NCI-H2029 treated with DMSO at 0.1 percent for 48 hours (cell line): ENCODE data around the gene AIFM1.

Experiments
- DNase-seq: peaks from one replicate; lab custom pipeline; 2025; lab: John Stamatoyannopoulos, UW

AIFM1 gene

GRCh38 chrX:130170752-130171445, 5.3 kb upstream of the AIFM1 start:
- no peak for DNase-seq

DNA sequence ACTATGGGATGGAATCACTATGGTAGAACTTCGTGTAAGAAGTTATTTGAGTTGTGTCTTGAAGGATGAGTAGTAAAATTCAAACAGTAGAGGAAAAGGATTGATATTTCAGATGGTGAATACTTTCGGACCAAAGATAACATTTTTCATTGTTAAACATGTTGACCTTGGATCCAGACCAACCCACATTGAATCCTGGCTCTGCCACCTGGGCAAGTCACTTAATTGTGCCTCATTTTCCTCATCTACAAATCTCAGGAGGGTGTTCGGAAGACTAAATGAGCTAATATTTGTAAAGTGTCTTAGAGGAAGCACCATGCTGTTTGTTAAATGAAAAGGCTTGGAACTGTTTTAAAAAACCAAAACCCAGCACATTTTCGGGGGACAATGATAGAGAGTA, 1.4 kb upstream of the AIFM1 start:
- DNase-seq = no peak

DNA sequence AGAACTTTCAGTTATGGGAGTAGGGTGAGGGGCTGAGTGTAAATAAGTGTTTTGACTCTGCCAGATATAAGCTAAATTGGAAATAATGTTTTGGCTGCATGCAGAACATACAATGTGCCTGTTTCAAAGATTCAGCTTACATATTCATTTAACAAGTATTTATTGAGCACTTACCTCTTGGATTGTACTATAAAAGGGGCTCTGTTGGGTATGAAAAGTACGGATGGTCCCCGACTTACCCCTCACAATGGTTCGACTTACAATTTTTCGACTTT, 799 bp upstream of the AIFM1 start:
- DNase-seq = no peak

- DNase-seq = no peak
These were observed 399 bp downstream of the AIFM1 start for GRCh38 chrX:130165181-130165702.

DNA sequence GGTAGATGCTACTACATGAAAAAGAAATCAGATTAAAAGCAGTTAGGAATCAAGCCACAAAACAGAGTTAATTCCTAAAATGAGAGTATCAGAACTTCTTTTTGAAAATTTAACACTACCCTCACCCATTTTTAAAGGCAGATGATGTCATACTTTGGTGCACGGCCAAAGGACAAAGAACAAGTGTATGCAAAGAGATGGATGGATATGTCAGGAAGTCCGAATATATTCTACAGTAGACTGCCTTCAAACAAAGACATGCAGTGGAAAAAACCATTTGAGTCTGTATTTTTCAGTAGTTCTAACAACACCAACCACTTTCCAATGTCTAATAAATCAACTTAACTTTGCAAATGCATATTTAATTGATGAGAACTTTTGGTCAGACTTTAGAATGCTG, 2.2 kb downstream of the AIFM1 start:
- no peak for DNase-seq

DNA sequence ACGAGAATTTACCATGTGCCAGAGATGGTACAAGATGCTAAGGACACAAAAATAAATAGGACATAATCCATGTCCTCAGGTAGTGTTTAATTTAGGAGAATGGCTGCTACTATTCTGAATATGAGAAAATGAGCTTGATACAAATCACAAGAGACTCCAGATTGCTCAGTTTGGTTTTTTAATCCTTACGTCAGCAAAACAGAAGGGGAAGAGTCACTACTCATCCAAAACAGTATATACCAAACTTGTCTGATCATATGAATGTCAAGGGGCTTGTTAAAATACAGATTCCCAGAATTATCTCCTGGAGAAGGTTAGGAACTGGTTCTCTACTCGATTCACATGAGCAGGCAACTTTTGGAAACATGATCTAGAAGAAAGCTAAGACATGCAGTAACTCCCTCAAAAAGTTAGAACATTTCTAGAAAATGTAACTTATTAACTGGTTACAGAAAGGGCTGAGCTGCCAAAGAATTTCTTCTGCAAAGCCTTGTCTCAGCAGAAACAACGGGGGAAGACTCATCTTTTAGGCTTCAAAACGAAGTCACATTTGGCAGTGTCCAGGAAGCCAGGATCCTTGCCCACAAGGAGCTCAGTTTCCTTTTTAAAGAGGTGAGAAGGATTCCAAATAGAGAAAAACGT, 3.4 kb downstream of the AIFM1 start:
- no peak for DNase-seq

- no peak for DNase-seq
These were observed 5.9 kb downstream of the AIFM1 start for GRCh38 chrX:130159776-130160175.

DNA sequence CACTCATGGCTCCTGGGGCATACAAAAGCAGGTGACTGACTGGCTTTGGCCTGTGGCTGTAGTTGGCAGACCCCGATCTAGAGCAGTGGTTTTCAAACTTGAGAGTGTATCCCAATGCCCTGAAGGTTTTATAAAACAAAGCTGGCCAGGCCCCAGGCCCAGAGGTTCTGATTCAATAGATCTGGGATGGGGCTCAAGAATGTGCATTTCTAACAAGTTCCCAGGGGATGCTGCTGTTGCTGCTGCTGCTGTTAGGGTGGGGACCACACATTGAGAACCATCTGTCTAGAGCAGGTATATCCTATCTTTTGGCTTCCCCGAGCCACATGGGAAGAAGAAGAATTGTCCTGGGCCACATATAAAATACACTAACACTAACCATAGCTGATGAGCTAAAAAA, 7.3 kb downstream of the AIFM1 start:
- no peak for DNase-seq

DNA sequence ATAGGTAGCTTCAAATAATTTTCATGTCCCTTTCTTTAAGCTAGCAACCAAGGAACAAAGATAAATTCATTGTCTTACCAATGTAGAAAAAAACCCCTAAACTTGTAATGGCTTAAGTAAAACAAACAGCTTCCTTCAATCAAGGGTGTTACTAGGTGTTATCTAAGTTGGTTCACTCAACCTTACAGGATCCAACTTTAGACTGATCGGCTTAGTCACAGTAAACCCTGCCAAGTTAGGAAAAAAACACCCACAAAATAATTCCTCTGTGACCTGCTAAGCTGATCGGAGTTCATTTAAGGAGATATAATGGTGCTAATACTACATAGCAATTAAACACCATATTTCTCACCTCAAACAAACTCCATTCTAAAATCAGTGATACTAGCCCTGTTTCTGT, 10.1 kb downstream of the AIFM1 start:
- no peak for DNase-seq

GRCh38 chrX:130147631-130148030, 18.0 kb downstream of the AIFM1 start:
- DNase-seq = no peak

- DNase-seq = no peak
These were observed 20.5 kb downstream of the AIFM1 start for GRCh38 chrX:130145123-130145522.

DNA sequence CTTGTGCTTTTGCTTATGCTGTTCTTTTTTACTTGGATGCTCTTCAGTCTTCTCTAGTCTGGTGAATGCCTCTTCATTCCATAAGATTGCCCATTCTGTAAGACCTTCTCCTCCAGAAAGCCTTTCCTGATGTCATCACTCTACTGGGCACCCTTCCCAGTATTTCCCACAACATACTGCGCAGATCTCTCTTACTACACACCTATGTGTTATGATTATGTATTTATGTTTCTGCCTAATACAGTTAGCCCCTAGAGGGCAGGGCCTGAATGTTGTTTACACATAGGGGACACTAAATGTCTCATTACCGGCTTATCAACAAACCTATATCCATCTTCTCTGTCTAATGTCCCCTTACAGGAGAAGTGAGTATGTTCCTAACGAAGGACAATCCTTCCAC, 21.1 kb downstream of the AIFM1 start:
- peak; percentile 30 for DNase-seq

- DNase-seq = peak; percentile 51
These were observed 26.0 kb downstream of the AIFM1 start for GRCh38 chrX:130139474-130140201.

- DNase-seq = no peak
These were observed 28.7 kb downstream of the AIFM1 start for GRCh38 chrX:130136961-130137360.

- no peak for DNase-seq
These were observed 29.1 kb downstream of the AIFM1 start for GRCh38 chrX:130136496-130136895.

DNA sequence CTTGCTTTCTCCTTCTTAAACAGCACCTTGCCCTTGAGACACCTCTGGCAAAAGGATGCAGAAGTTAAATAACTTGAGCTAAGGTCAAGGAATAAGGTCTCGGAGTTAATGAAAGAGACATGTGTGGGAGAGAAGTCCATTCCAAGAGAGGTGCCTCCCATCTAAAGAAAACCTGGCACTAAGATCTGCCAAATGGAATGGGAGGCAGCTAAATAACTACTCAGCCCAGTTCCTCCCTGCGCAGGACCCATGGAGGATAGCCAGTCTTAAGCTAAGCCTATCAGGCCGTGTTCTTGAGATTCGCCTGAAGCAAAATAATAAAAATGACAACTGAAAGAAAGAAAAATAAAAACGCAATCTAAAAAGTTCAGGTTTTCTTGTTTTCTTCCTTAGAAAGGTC, 34.7 kb downstream of the AIFM1 start:
- no peak for DNase-seq

DNA sequence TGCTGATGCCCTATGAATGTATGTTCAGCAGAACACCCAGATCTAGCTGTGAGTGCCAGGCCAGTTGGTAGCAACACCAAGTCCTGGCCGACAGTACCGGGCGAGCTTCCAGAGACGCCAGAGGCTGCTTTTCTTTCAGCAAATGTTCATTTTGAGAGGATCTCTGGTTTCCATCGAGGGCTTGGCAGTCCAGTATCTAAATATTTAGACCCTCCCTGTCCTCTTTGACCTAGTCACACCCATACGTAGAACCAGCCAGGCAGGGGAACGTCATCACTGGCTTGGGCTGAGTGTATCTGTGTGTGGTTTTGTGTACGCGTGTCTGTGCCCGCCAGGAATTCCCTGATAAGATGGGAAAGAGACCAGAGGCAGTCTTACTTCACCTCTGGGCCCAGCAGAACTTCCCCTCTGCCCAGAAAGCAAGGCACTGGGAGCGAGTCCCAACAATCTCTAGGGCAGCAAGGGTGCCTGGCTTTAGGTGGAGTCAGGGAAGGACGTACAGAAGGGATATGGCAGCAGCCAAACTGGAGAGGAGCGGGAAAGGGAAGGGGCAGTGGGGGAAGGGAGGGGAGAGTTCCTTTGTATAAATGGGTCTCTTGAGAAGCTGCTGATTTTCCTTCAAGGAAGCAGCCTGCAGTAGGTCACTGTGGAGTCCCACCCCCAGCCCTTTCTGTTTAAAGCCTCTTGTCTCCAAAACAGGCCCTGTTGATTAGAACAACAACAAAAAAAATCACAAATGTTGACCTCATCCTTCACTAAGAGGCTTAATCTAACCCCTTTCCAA, 40.4 kb downstream of the AIFM1 start:
- DNase-seq = no peak

- DNase-seq = no peak
These were observed 41.1 kb downstream of the AIFM1 start for GRCh38 chrX:130124577-130124976.

GRCh38 chrX:130121505-130121800, 44.2 kb downstream of the AIFM1 start:
- no peak for DNase-seq

- no peak for DNase-seq
These were observed 44.7 kb downstream of the AIFM1 start for GRCh38 chrX:130120746-130121504.

GRCh38 chrX:130120321-130120731, 45.3 kb downstream of the AIFM1 start:
- no peak for DNase-seq

GRCh38 chrX:130119312-130119898, 46.2 kb downstream of the AIFM1 start:
- DNase-seq = no peak
